Fibroblast of skin of right quadriceps (primary cell): Measurements from ENCODE around the gene ZNF417.
"Not testable (repeated sequence)": the region's sequence is repeated elsewhere in the genome, so short reads cannot be mapped to it uniquely, and the experiment has no call there.

Experiments used
- DNase-seq: peaks from one replicate; pipeline ENCODE4 v3.0.0-alpha.2; 2013

The ZNF417 gene

DNA sequence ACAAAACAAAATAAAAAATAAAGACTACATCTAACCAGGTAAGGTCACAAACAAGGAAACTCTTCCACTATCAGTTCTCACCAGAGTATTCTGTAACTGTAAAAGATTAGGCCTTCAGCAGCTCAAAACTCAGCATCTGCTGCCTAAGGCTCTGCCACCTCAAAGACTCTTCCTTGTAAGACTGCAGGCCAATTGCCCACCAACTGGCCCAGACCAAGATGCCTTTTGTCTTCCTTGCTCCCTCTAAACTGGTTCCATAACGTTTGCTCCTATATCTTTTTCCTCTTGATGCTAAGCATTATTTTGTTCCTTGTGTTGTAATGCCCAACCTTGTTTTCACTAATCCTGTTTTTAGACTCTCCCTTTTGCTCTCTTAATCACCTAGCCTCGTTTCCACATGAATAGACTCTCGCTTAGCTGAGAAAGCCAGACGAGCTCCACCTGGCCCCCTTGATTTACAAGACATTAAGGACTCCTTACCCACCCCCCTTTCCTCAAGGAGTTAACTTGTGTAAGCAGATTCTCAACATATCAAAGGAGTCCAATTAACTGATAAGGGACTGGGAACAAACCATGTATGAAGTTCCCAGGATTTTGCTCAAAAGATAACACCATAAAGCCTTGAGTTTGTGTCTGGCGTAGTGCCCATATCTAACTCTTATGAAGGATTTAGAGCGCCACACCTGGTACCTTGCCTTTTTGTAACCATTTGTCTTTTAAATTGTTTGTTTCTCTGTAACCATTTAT is 29.0 kb downstream of the ZNF417 start:
- DNase-seq, result no peak

DNA sequence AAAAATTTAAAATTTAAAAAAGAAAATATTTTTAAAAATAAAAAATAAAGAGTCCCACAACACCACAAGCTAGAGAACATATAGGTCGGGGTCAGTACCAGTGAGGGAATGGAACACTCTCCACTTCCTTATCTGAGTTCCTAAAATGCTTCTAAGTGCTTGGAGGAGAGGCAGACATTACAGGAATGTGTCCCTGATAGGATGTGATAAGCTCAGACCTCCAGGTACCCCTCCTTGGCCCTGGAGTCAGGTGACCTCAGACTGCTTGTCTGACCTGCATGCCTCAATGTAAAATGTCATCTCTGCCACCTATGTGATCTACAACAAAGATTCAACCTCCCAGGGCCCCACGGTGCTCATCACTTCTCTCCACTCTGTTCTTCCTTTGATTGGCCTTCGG is 30.3 kb downstream of the ZNF417 start:
- no peak for DNase-seq

DNA sequence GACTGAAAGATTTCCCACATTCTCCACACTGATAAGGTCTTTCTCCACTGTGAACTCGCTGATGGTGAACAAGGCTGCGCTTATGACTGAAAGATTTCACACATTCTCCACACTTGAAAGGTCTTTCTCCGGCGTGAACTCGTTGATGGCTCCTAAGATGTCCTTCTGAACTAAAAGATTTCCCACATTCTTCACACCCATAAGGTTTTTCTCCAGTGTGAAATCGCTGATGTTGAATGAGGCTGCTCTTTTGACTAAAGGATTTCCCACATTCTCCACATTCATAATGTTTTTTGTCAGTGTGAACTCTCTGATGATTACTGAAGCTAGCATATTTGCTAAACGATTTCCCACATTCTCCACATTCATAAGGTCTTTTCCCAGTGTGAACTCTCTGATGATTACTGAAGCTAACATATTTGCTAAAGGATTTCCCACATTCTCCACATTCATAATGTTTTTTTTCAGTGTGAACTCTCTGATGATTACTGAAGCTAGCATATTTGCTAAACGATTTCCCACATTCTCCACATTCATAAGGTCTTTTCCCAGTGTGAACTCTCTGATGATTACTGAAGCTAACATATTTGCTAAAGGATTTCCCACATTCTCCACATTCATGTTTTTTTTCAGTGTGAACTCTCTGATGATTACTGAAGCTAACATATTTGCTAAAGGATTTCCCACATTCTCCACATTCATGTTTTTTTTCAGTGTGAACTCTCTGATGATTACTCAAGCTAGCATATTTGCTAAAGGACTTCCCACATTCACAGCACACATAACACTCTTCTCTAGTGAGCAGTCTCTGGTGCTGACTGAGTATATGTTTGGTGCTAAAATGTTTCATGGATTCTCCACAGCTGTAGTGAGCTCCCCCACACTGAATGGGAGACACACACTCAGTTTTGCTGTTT is 42.3 kb downstream of the ZNF417 start:
- not testable (repeated sequence) for DNase-seq

DNA sequence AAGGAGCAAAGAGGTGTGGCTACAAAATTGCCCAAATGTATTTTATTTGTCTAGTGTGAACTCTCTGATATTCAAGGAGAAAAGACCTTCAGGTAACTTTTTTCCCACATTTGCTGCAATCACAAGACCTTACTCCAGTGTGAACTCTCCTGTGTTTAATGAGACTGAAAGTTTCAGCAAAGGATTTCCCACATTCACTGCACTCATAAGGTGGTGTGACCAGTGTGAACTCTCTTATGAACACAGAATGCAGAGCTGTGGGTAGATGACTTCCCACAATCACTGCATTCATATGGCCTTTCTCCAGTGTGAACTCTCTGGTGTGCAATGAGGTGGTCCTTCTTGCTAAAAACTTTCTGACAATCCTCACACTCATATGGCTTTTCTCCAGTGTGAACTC is 43.9 kb downstream of the ZNF417 start:
- no peak for DNase-seq

DNA sequence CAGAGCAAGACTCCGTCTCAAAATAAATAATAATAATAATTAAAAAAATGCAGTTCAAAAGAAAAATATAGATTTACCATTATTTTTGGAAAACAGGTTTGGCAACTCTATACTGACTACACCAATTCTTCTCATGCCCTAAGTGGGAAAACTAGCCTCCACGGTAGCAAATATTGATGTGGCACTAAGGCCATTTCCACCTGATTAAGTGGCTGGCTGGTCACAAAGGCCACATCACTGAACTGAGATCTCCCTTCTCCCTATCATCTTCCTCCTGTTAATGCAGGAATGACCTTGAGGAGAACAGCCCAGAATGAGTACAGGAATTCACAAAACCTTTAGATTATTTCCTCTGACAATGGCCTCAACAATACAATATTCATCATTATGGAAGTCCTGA is 46.2 kb downstream of the ZNF417 start:
- no peak for DNase-seq

DNA sequence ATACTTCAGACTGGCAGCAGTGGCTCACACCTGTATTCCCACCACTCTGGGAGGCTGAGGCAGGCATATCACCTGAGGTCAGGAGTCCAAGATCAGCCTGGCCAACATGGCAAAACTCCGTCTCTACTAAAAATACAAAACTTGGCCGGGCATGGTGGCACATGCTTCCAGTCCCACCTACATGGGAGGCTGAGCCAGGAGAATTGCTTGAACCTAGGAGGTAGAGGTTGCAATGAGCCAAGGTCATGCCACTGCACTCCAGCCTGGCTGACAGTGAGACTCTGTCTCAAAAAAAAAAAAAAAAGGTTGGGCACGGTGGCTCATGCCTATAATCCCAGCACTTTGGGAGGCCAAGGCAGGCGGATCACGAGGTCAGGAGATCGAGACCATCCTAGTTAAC is 46.7 kb downstream of the ZNF417 start:
- DNase-seq, result not testable (repeated sequence)

DNA sequence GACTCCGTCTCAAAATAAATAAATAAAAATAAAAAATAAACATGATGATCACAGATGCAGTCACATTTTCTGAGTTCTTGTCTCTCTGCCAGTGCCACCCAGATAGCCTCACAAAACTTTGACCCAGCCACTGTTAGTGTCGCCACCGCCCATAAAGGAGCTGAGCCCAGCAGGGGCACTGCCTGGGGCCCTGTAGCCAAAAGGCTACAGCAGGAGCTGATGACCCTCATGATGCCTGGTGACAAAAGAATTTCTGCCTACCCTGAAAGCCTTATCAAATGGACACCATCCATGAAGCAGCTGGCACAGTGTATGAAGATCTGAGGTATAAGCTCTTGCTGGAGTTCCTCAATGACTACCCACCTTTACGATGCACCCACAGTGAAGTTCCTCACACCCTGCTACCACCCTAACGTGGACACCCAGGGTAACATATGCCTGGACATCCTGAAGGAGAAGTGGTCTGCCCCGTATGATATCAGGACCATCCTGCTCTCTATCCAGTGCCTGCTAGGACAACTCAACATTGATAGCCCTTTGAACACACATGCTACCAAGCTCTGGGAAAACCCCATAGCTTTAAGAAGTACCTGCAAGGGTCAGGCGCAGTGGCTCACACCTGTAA is 48.4 kb downstream of the ZNF417 start:
- DNase-seq, result no peak
